IMR-90 (cell line): ENCODE results near the gene TSSK2. TPM values are rescaled to one million over a fixed set of nuclear protein-coding genes. Genes with fewer than 3 reads are reported as not detected.

Source experiments
- ATAC-seq: fragments of 200-7000 bp; cut with Tn5 transposase; 2 replicates; pipeline ENCODE4 v1.9.1; 2020; ENCODE audit warnings: low read depth, mild to moderate bottlenecking, moderate library complexity
- BruUV-seq: library from RNA; stranded (reverse); fragments of 400-500 nt; replicated peaks from 2 replicates; lab custom pipeline; 2021; lab: Mats Ljungman, UMichigan
- CTCF ChIA-PET: fragments of 300-600 bp; formaldehyde crosslinking; extraction: SDS; loops from one replicate; lab custom pipeline; 2021; ENCODE audit warnings: antibody characterized with exemption; lab: Yijun Ruan, JAX
- POLR2A ChIA-PET: fragments of 300-600 bp; sonication (Branson Sonifier 250); formaldehyde crosslinking; loops from one replicate; lab custom pipeline; 2022; ENCODE audit warnings: antibody characterized with exemption; ENCODE audit not compliant: unreplicated experiment; lab: Charles Lee
- DNase-seq: peaks from one replicate; pipeline ENCODE4 v3.0.0; 2013
- H2AFZ ChIP-seq: replicated peaks from 2 replicates; pipeline ENCODE3; 2013; ENCODE audit warnings: low read length, mild to moderate bottlenecking; ENCODE audit not compliant: poor library complexity
- H2AK5ac ChIP-seq: 2 replicates; pipeline ENCODE4 v1.6.1; 2013; ENCODE audit warnings: low read depth, low read length, inconsistent platforms
- H2AK9ac ChIP-seq: replicated peaks from 2 replicates; pipeline ENCODE3; 2013; ENCODE audit warnings: mild to moderate bottlenecking, low read depth, low read length, moderate library complexity; ENCODE audit not compliant: poor library complexity
- H2BK120ac ChIP-seq: 2 replicates; pipeline ENCODE4 v1.6.1; 2013; ENCODE audit warnings: low read depth, low read length, inconsistent platforms
- H2BK15ac ChIP-seq: 3 replicates; pipeline ENCODE4 v1.6.1; 2013; ENCODE audit warnings: low read depth, low read length, inconsistent platforms
- H2BK20ac ChIP-seq: 2 replicates; pipeline ENCODE4 v1.6.1; 2013; ENCODE audit warnings: low read depth, mild to moderate bottlenecking, inconsistent platforms, low read length, moderate library complexity
- H2BK5ac ChIP-seq: 2 replicates; pipeline ENCODE4 v1.6.1; 2013; ENCODE audit warnings: mild to moderate bottlenecking, low read depth, low read length, inconsistent platforms; ENCODE audit not compliant: poor library complexity, severe bottlenecking
- H3K14ac ChIP-seq: replicated peaks from 2 replicates; pipeline ENCODE4 v1.6.1; 2013; ENCODE audit warnings: low read depth, low read length, inconsistent platforms
- H3K18ac ChIP-seq: 2 replicates; pipeline ENCODE4 v1.6.1; 2013; ENCODE audit warnings: low read depth, low read length, control low read depth
- H3K23ac ChIP-seq: 2 replicates; pipeline ENCODE4 v1.6.1; 2013; ENCODE audit warnings: low read depth, low read length, inconsistent platforms
- H3K27ac ChIP-seq: 2 replicates; pipeline ENCODE4 v1.5.1; 2013; ENCODE audit warnings: mild to moderate bottlenecking, control low read depth, low read length; ENCODE audit not compliant: insufficient read depth
- H3K27me3 ChIP-seq: 2 replicates; pipeline ENCODE4 v1.6.1; 2013; ENCODE audit warnings: low read length; ENCODE audit not compliant: control insufficient read depth, insufficient read depth
- H3K36me3 ChIP-seq: 2 replicates; pipeline ENCODE4 v1.6.1; 2013; ENCODE audit warnings: low read length, mixed read lengths; ENCODE audit not compliant: control insufficient read depth, insufficient read depth
- H3K4ac ChIP-seq: 2 replicates; pipeline ENCODE4 v1.6.1; 2013; ENCODE audit warnings: low read depth, low read length, inconsistent platforms
- H3K4me1 ChIP-seq: 2 replicates; pipeline ENCODE4 v1.6.1; 2013; ENCODE audit warnings: low read length, mixed read lengths; ENCODE audit not compliant: control insufficient read depth, insufficient read depth
- H3K4me2 ChIP-seq: 2 replicates; pipeline ENCODE4 v1.6.1; 2013; ENCODE audit warnings: low read depth, mild to moderate bottlenecking, control low read depth, low read length, moderate library complexity
- H3K4me3 ChIP-seq: 2 replicates; pipeline ENCODE4 v1.5.1; 2013; ENCODE audit warnings: low read depth, mild to moderate bottlenecking, control low read depth, low read length, moderate library complexity; ENCODE audit not compliant: insufficient read depth
- H3K56ac ChIP-seq: 2 replicates; pipeline ENCODE4 v1.6.1; 2013; ENCODE audit warnings: low read length, inconsistent platforms; ENCODE audit not compliant: insufficient read depth; ENCODE audit errors: extremely low read depth
- H3K79me1 ChIP-seq, 2 experiments: 2 replicates each; pipeline ENCODE4 v1.6.1; 2013; ENCODE audit warnings: low read length in 2 of 2, inconsistent platforms in 1 of 2, low read depth in 1 of 2
- H3K9ac ChIP-seq: 2 replicates; pipeline ENCODE4 v1.6.1; 2013; ENCODE audit warnings: low read depth, low read length, control low read depth
- H3K9me1 ChIP-seq: 2 replicates; pipeline ENCODE4 v1.6.1; 2013; ENCODE audit warnings: low read length, inconsistent platforms; ENCODE audit not compliant: insufficient read depth
- H3K9me3 ChIP-seq: 2 replicates; pipeline ENCODE4 v1.6.1; 2013; ENCODE audit warnings: low read length; ENCODE audit not compliant: control insufficient read depth, insufficient read depth
- H4K20me1 ChIP-seq: 2 replicates; pipeline ENCODE4 v1.6.1; 2013; ENCODE audit warnings: low read length, inconsistent platforms; ENCODE audit not compliant: insufficient read depth
- H4K5ac ChIP-seq: 2 replicates; pipeline ENCODE4 v1.6.1; 2013; ENCODE audit warnings: mild to moderate bottlenecking, low read depth, low read length, control low read depth
- H4K8ac ChIP-seq, 2 experiments: 2 replicates each; pipeline ENCODE4 v1.6.1; 2013; ENCODE audit warnings: low read depth in 2 of 2, low read length in 2 of 2, control low read depth in 1 of 2, inconsistent platforms in 1 of 2
- H4K91ac ChIP-seq: 2 replicates; pipeline ENCODE4 v1.6.1; 2013; ENCODE audit warnings: low read depth, low read length, inconsistent platforms; ENCODE audit not compliant: insufficient read depth
- FOS ChIP-seq: fragments of 150-350 bp; IDR thresholded peaks from 2 replicates; pipeline ENCODE4 v1.6.1; 2016; ENCODE audit warnings: low read depth, low read length
- RAD21 ChIP-seq: IDR thresholded peaks from 2 replicates; pipeline ENCODE4 v1.6.1; 2012; ENCODE audit warnings: low read length, improper control_type of control experiment
- WGBS, 2 experiments: methylation state at CpG; one replicate each; pipeline versions ENCODE4 v1.1.5 to v1.1.7; 2013; ENCODE audit warnings: missing lambda C conversion rate in 2 of 2; ENCODE audit not compliant: insufficient read length in 1 of 2; ENCODE audit errors: extremely low coverage in 2 of 2; 5-methylcytosine and 5-hydroxymethylcytosine counted together
- dilution Hi-C: fragments of 300-500 bp; cut with HindIII; formaldehyde crosslinking; loops from one replicate; pipeline ENCODE4 v1.14.3; 2018; ENCODE audit warnings: low sequenced_read_pairs; ENCODE audit not compliant: unreplicated experiment
- in situ Hi-C: fragments of 300-500 bp; cut with MboI; formaldehyde crosslinking; loops from 3 replicates; pipeline ENCODE4 v1.14.3; 2019; ENCODE audit warnings: low sequenced_read_pairs, inconsistent platforms, mixed read lengths
- intact Hi-C: fragments of 100-400 bp; cut with micrococcal nuclease; formaldehyde crosslinking; loops from 2 replicates; pipeline ENCODE4 v1.10.0; 2022
- polyA plus RNA-seq, 3 experiments: library from polyadenylated mRNA; depleted of rRNA; stranded (reverse); fragments of >200 nt; gene quantifications; 2 replicates each; pipeline ENCODE4 v1.2.3, GENCODE V29; 2012; ENCODE audit warnings: low replicate concordance in 1 of 3
- total RNA-seq: library from RNA; depleted of rRNA; stranded (reverse); fragments of >200 nt; gene quantifications from 2 replicates; pipeline ENCODE4 v1.2.3, GENCODE V29; 2012
- TF ChIP-seq, protein P1 (sequence below): conservative IDR thresholded peaks from 2 replicates; pipeline ENCODE4 v1.5.1; 2012; ENCODE audit warnings: mild to moderate bottlenecking, low read depth, low read length, improper control_type of control experiment
- TF ChIP-seq, protein P2 (sequence below): fragments of 150-350 bp; IDR thresholded peaks from 2 replicates; pipeline ENCODE4 v1.6.1; 2016; ENCODE audit warnings: low read depth, mild to moderate bottlenecking, low read length, moderate library complexity, borderline replicate concordance

TSSK2 gene
- total and polyA plus RNA-seq, 2 of the 4 experiments (the other 2 are of a cell fraction): not detected

DNA sequence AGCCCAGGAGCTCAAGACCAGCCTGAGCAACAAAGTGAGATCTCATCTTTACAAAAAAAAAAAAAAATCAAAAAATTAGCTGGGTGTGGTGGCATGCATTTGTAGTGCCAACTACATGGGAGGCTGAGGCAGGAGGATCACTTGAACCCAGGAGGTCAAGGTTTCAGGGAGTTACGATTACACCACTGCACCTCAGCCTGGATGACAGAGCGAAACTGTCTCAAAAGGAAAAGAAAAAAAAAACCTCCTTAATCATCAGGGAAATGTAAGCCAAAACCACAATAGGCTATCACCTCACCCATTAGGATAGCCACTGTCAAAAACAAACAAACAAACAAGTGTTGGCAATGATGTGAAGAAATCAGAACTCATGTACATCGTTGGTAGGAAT lies 22.3 kb upstream of the TSSK2 start:
- POLR2A ChIA-PET: no interaction called here
- TF ChIP-seq, protein P1, sequence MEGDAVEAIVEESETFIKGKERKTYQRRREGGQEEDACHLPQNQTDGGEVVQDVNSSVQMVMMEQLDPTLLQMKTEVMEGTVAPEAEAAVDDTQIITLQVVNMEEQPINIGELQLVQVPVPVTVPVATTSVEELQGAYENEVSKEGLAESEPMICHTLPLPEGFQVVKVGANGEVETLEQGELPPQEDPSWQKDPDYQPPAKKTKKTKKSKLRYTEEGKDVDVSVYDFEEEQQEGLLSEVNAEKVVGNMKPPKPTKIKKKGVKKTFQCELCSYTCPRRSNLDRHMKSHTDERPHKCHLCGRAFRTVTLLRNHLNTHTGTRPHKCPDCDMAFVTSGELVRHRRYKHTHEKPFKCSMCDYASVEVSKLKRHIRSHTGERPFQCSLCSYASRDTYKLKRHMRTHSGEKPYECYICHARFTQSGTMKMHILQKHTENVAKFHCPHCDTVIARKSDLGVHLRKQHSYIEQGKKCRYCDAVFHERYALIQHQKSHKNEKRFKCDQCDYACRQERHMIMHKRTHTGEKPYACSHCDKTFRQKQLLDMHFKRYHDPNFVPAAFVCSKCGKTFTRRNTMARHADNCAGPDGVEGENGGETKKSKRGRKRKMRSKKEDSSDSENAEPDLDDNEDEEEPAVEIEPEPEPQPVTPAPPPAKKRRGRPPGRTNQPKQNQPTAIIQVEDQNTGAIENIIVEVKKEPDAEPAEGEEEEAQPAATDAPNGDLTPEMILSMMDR: no peak
- TF ChIP-seq RAD21 (no peak), FOS (no peak)
- TF ChIP-seq, protein P2, sequence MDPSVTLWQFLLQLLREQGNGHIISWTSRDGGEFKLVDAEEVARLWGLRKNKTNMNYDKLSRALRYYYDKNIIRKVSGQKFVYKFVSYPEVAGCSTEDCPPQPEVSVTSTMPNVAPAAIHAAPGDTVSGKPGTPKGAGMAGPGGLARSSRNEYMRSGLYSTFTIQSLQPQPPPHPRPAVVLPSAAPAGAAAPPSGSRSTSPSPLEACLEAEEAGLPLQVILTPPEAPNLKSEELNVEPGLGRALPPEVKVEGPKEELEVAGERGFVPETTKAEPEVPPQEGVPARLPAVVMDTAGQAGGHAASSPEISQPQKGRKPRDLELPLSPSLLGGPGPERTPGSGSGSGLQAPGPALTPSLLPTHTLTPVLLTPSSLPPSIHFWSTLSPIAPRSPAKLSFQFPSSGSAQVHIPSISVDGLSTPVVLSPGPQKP: no peak
- Histone ChIP-seq H2AK9ac (no peak overlapping the region), H2BK5ac (no peak overlapping the region), H3K18ac (no peak overlapping the region), H3K9me3 (no peaks in the 10 kb centered on the region), H4K5ac (no peak overlapping the region), H3K27me3 (no peaks in the 10 kb centered on the region), H3K4me2 (no peak overlapping the region), H2BK20ac (no peak overlapping the region), H2AFZ (no peak overlapping the region), H2AK5ac (no peak overlapping the region), H4K20me1 (peaks cover 87% of the 10 kb centered on the region), H3K23ac (no peak overlapping the region), H3K9ac (no peak overlapping the region), H3K36me3 (no peaks in the 10 kb centered on the region), H2BK15ac (no peak overlapping the region), H3K27ac (no peak overlapping the region), H3K56ac (no peak overlapping the region), H3K4me1 (peaks cover 23% of the 10 kb centered on the region), H2BK120ac (no peak overlapping the region), H3K9me1 (peaks cover 29% of the 10 kb centered on the region), H4K8ac (no peak overlapping the region), H3K4me3 (no peak overlapping the region), H3K4ac (no peak overlapping the region), H3K79me1 (peaks cover 18 to 83% of the 10 kb centered on the region in 2 experiments), H3K14ac (no peak overlapping the region), H4K91ac (no peak overlapping the region)
- no TSS peak for BruUV-seq
- DNase-seq (no peak), ATAC-seq (no peak)
- in situ Hi-C loops: no loop called here
- CTCF ChIA-PET: interaction anchor here (0.8 kb wide), 1 partner anchor 36 kb away, joined by 3 read pairs; no protein-coding TSS in a partner anchor
- intact Hi-C loops: no loop called here
- dilution Hi-C loops: no loop called here
- WGBS, 2 experiments: no CpG with 5 or more reads among the region's 3 CpGs
